Measurements from ENCODE around the gene PTPRQ. TPM values are rescaled to one million over a fixed set of nuclear protein-coding genes. Genes with fewer than 3 reads are reported as not detected.

The PTPRQ gene
- total RNA-seq, 1 donor from 2014 or later = 0.25 TPM

- H3K4me3 ChIP-seq = no peak overlapping the region
- H3K36me3 ChIP-seq = no peaks in the 10 kb centered on the region
- H3K27me3 ChIP-seq = no peaks in the 10 kb centered on the region
- intact Hi-C loops (cut with DNase I) = no loop called here
- no peaks in the 10 kb centered on the region for H3K9me3 ChIP-seq
- no peak for DNase-seq (ENCODE audit: extremely low spot score in 2 of 2)
- no peak for TF ChIP-seq POLR2AphosphoS5 (IDR thresholded peaks at IDR 0.05; ENCODE audit: insufficient read depth in 1 of 2, low read depth in 1 of 2)
- TF ChIP-seq CTCF (IDR thresholded peaks at IDR 0.05) = no peak
- no peak for TF ChIP-seq POLR2A (IDR thresholded peaks at IDR 0.05)
- H3K4me1 ChIP-seq = peaks cover 6% of the 10 kb centered on the region
- no peak overlapping the region for H3K27ac ChIP-seq
Measured at GRCh38 chr12:80709811-80710726, 266.0 kb downstream of the PTPRQ start.

- no peaks in the 10 kb centered on the region for H3K27me3 ChIP-seq
- intact Hi-C loops (cut with DNase I) = no loop called here
- no peak for TF ChIP-seq POLR2A (IDR thresholded peaks at IDR 0.05)
- no peak for TF ChIP-seq POLR2AphosphoS5 (IDR thresholded peaks at IDR 0.05; ENCODE audit: insufficient read depth in 1 of 2, low read depth in 1 of 2)
- no peak for TF ChIP-seq CTCF (IDR thresholded peaks at IDR 0.05)
Measured at GRCh38 chr12:80710727-80711449, 266.9 kb downstream of the PTPRQ start.

GRCh38 chr12:80711866-80712265 lies 267.8 kb downstream of the PTPRQ start:
- no peaks in the 10 kb centered on the region for H3K27me3 ChIP-seq
- no peaks in the 10 kb centered on the region for H3K9me3 ChIP-seq
- no peak overlapping the region for H3K27ac ChIP-seq
- no peak for TF ChIP-seq CTCF (IDR thresholded peaks at IDR 0.05)
- no peak for TF ChIP-seq POLR2A (IDR thresholded peaks at IDR 0.05)
- no peak for TF ChIP-seq POLR2AphosphoS5 (IDR thresholded peaks at IDR 0.05; ENCODE audit: insufficient read depth in 1 of 2, low read depth in 1 of 2)
- no peak for DNase-seq (ENCODE audit: extremely low spot score in 2 of 2)
- no peaks in the 10 kb centered on the region for H3K36me3 ChIP-seq
- H3K4me1 ChIP-seq = peaks cover 6% of the 10 kb centered on the region
- intact Hi-C loops (cut with DNase I) = no loop called here
- no peak overlapping the region for H3K4me3 ChIP-seq

More at GRCh38 chr12:80710727-80711449, 266.9 kb downstream of the PTPRQ start:
- no peak overlapping the region for H3K27ac ChIP-seq
- peaks cover 6% of the 10 kb centered on the region for H3K4me1 ChIP-seq
- no peaks in the 10 kb centered on the region for H3K9me3 ChIP-seq
- H3K4me3 ChIP-seq = no peak overlapping the region
- no peaks in the 10 kb centered on the region for H3K36me3 ChIP-seq
- DNase-seq (ENCODE audit: extremely low spot score in 2 of 2) = no peak

- Histone ChIP-seq H3K27ac (no peak overlapping the region), H3K27me3 (no peaks in the 10 kb centered on the region), H3K36me3 (no peaks in the 10 kb centered on the region), H3K9me3 (no peaks in the 10 kb centered on the region), H3K4me1 (peaks cover 6% of the 10 kb centered on the region), H3K4me3 (no peak overlapping the region)
- no peak for TF ChIP-seq CTCF (IDR thresholded peaks at IDR 0.05)
- no peak for TF ChIP-seq POLR2A (IDR thresholded peaks at IDR 0.05)
- no peak for TF ChIP-seq POLR2AphosphoS5 (IDR thresholded peaks at IDR 0.05; ENCODE audit: insufficient read depth in 1 of 2, low read depth in 1 of 2)
- DNase-seq (ENCODE audit: extremely low spot score in 2 of 2) = no peak
- intact Hi-C loops (cut with DNase I) = no loop called here
Measured at GRCh38 chr12:80712866-80713265, 268.8 kb downstream of the PTPRQ start.

Measured in vagina (tissue), 2 donors.